ENCODE measurements around the gene ASTN2.

DNA sequence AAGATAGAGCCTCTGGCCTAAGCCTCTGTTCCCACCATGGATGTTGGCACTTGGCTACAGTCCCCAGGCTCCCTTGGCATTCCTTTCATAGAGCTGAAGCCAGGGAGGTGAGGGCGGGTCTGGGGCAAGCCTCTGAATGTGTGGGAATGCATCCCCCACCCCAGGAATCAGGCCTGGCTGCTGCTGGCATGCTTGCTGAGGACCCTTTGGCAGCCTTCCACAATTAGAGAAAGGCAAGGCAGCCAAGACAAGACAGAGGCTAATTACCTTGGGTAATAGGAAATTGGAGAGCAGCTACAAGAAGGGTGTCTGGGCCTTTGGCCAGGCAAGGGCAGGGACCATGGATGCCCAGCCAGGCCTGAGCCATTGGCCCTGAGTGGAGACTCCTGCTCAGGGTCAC is 932.1 kb downstream of the ASTN2 start:
- TF ChIP-seq CTCF (conservative IDR thresholded peaks at IDR 0.05; ENCODE audit: low read length) (no peak), EZH2phosphoT487 (IDR thresholded peaks at IDR 0.05; ENCODE audit: borderline replicate concordance, low read depth, low read length) (no peak)
